HTERT RPE-1 (cell line): ENCODE measurements around the gene AADAT.

ENCODE experiments used
- in situ Hi-C: fragments of 300-500 bp; cut with MboI; formaldehyde crosslinking; loops from 4 replicates; pipeline ENCODE4 v1.14.3; 2020; ENCODE audit warnings: low sequenced_read_pairs

The AADAT gene

GRCh38 chr4:170035231-170035630, 54.5 kb downstream of the AADAT start:
- in situ Hi-C loops, result no loop called here

- in situ Hi-C loops, result no loop called here
Observed at GRCh38 chr4:170033999-170034398, 55.8 kb downstream of the AADAT start.

DNA sequence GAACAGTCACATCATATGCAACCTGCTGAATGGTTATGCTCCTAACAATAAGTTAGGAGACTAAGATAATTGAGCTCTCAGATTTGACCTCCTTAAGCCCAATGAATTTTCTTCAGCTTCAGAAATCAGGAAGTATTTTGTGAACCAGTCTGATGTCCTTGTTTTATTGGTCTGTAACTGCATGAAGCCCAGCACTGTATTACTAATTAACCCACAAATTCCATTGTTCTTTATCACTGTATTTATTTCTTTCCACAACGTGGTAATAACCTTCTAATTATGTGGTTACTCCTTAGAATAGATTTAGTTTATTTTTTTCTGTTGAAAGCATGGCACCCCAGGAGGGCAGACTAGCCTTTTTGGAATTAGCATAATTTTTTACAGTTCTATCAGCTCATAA, 59.6 kb downstream of the AADAT start:
- in situ Hi-C loops, result no loop called here

- in situ Hi-C loops, result no loop called here
Observed at GRCh38 chr4:170027181-170027829, 62.5 kb downstream of the AADAT start.

DNA sequence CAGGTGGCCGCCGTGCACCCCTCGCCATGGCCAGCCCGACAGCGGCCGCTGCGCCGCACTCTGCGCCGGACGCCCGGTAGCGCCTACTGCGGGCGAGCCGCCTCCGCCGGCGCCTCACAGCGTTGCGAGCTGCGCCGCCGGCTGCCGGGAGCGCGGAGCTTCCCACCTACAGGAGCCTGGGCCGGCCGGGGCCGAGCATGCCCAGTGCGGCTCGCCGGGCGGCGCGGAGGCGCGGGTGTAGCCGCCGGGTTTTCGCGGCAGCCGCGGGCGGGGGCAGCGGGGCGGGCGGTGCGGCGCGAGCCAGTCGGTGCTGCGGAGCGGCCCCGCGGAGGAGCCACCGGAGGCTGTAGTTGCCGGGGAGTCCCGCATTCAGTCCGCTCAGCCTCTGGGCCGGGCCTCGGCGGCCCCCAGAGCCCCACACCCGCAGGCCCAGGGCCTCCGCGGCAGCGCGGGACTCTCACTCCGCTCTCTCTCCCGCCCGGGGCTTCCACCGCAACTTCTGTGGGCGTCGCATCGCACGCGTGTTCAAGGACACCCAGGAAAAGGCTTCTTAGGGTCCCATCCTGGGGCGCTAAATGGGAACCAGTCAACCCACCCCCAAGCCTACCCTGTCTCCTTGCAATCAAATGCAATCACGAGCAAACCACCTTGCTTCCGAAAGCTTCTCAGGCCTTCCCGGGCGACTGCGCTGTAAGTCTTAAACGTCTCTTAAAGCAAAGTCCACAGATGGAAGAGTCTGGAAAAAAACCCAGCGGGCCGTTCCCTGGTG, 63.3 kb downstream of the AADAT start, which contains the start of gene MFAP3L:
Gene MFAP3L (minus strand): TSS at position 143 of the 769 bp plus-strand sequence. CDS start 20,518 bp downstream, outside the sequence.
- in situ Hi-C loops, result no loop called here

GRCh38 chr4:170025523-170026252, 64.1 kb downstream of the AADAT start:
- in situ Hi-C loops, result no loop called here

DNA sequence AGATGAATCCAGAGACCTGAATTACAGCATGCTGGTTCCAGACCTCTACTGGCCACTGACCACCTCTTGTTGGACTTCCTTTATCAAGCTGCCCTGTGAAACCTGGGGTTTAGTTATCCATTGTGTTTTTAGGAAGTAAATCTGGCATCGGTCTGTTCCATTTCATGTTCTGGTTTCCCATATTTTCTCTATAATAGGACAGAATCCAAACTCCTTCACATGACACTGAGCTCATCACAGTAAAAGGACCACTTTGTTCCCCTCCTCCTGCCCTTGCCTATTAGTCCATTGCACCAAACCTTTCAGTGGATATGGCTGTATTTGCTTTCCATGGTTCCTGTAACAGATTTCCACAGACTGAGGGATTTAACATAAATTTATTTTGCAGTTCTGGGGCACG, 67.5 kb downstream of the AADAT start:
- in situ Hi-C loops, result no loop called here

DNA sequence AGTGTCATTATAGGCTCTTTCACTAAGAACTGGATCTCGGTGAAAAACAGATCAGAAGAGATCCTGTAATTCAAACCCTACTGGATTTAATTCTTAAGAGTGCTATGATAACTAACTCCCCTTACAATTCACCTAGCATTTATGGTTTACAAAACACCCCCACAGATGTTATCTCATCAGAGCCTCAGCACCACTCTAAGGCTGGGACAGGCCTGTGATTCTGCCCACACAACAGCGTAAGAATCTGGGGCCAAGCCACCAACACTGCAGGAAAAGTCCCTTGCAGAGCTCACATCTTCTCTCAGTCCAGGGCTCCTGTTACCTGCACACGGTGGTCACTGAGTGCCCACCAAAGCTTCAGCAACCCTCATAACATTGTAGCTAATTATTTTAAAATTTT, 72.5 kb downstream of the AADAT start:
- in situ Hi-C loops, result no loop called here

GRCh38 chr4:170015285-170015684, 74.5 kb downstream of the AADAT start:
- in situ Hi-C loops, result no loop called here

DNA sequence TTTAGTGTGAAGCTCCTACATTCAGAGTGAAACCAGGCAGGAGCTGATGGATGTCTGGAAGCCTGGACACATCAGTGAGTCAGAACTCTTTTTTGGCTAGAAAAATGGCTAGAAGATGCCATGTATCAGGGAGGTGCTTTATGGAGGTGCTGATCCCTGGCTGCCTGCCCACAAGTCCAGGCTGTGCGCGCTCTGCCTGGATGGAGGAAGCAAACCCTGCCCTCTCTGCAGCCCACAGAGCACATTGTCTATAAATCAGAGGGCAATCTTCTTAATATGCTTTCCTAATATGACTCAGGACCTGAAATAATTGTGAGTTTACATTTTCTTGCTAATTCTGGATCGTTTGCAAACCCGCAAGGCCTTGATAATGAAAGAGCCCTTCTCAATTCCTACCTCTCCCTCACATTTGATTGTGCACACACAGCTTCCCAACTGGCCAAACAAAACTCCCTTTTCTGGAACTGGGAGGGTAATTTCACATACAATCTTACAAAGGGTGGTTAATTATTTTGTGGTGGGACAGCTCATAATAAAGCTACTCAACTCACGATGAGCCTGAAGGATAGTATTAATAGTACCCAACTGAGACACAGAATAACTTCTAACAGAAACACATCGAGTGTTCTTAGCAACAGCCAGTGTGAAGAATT, 75.3 kb downstream of the AADAT start:
- in situ Hi-C loops, result no loop called here

GRCh38 chr4:170012629-170012958, 77.2 kb downstream of the AADAT start:
- in situ Hi-C loops, result no loop called here

GRCh38 chr4:170011921-170012628, 77.7 kb downstream of the AADAT start:
- in situ Hi-C loops, result no loop called here
